Amniotic stem cell (primary cell): ENCODE measurements around the gene UPK2.
A peak's percentile ranks its signal among the peaks of the same experiment; 100 is the strongest.
"Not testable (repeated sequence)": the region's sequence is repeated elsewhere in the genome, so short reads cannot be mapped to it uniquely, and the experiment has no call there.

Experiments used
- DNase-seq: peaks from one replicate; lab custom pipeline; 2025; lab: John Stamatoyannopoulos, UW

Gene UPK2

GRCh38 chr11:118988280-118988679 lies 32.2 kb downstream of the UPK2 start:
- DNase-seq, result no peak

- not testable (repeated sequence) for DNase-seq
Measured at GRCh38 chr11:118991486-118992038, 35.5 kb downstream of the UPK2 start.

GRCh38 chr11:118996926-118997626 lies 41.0 kb downstream of the UPK2 start:
- no peak for DNase-seq

GRCh38 chr11:118997627-118998387 lies 41.7 kb downstream of the UPK2 start, which contains the start of gene CENATAC:
Gene CENATAC, plus strand, starts transcription at chr11:118998138. Its CDS starts 60 bp downstream, at chr11:118998198.
- peak; percentile 34 for DNase-seq

- DNase-seq, result no peak
Measured at GRCh38 chr11:118998388-118998717, 42.3 kb downstream of the UPK2 start.

GRCh38 chr11:118998822-118999221 lies 42.7 kb downstream of the UPK2 start:
- no peak for DNase-seq

- no peak for DNase-seq
Measured at GRCh38 chr11:119000906-119001305, 44.8 kb downstream of the UPK2 start.

- DNase-seq, result no peak
Measured at GRCh38 chr11:119006656-119007055, 50.6 kb downstream of the UPK2 start.
